ENCODE results near the gene PRMT5.
"Not testable (repeated sequence)": the region's sequence is repeated elsewhere in the genome, so short reads cannot be mapped to it uniquely, and the experiment has no call there.

PRMT5 gene

DNA sequence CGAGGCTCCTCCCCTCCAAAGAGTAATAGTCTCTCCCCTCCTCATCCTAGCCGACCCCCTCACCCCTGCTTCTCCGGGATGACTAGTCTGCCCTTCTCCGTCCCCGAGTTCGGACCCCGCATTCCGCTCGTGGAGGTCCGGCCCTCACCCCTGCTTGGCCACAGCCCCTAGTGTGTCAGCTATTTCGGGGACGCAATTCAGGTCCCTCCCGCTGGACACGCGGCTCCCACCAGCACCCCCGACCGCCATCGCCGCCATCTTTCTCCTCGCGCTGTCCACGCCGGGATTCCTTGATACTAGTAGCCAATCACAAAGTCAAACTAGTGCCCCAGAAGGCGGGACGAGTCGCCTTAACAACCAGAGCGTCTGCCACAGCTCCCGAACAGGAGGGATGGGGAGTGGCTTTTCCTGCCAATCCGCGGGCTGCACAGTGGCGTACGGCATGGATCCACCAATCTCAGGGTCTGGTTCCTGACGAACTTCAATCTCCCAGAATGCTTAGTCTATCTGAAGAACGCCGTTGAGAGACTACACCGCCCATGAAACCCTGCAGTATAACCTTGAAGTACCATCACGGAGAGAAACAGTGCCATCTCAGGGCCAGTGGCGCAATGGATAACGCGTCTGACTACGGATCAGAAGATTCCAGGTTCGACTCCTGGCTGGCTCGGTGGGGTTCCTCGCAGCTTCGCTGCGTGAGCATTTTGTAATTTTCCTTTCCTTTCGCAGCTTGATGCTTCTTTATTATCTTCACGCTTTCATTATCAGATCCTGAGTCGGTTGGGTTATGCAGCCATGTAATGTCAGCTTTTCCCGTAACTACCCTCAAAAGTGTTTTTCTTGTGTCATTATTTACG lies at the start of gene PRMT5:
TSS of gene PRMT5 (minus strand) at position 273 of the 857 bp plus-strand sequence. CDS start at position 258, 15 bp downstream.
- DNase-seq, result peak; percentile 96 to 98

DNA sequence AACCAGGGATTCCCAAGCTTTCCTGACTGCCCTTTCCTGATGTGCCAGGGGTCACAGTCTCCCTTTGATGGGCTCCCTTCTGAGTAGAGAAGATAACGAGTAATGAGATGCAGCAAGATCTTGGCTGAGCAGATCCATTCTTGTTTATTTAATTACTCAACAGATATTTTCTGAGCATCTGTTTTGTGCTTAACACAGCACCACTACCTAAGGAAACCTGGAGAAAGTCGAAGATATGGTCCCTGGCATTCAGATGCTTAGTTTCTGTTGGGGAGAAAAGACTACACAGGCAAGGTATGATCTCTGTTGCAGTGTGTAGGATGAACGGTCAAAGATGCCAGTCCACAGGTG lies 49.3 kb upstream of the PRMT5 start:
- DNase-seq, result no peak

- DNase-seq, result no peak
These were observed 48.7 kb upstream of the PRMT5 start for GRCh38 chr14:22977684-22978486.

DNA sequence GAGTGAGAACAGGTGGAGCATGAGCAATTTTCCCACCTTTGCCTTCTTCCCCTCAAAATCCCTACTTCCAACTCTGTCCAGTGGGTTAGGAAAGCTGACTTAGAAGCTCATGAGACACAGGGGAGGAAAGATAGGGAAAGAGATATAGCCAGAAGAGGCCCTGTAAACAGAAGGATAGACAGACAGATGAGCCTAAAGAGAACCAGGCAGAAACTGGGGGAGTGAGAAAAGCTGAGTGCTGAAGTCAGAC lies 48.2 kb upstream of the PRMT5 start:
- DNase-seq, result no peak

DNA sequence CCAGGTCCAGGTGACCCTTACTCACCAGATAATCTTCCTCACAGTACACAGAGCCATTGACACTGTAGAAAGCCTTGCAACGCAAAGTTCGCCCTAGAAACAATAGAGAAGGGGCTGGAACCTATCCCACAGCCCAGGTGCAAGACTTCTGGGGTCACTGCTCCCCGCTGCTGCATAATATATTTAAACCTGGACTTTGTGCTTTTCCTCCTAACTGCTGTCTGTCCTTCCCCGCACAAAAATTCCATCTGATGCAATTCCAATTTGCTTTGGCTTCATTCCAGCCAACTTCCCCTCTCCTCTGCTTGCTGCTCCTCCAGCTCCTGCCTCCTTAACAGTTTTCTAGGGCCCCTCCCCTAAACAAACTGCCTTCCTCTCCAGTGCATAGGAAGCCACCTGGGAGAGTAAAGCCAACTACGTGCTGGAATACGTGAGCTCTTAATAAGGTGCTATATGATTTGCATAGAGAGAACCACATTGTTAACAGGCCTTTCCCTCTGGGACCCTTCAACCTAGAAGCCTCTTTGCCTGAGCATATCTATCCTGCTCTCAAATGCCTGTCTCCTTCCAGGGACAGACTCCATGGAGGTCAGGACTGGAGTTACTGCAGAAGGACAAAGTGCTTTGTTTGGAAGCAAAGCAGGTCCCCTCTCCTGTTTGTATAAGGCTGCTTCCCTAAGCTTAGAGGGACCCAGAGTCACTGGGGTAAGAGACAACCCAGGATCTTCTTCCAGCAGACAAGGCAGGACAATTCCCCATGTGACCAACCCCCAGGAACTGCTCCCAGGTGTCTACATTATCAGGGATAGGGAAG lies 47.7 kb upstream of the PRMT5 start:
- DNase-seq, result no peak

DNA sequence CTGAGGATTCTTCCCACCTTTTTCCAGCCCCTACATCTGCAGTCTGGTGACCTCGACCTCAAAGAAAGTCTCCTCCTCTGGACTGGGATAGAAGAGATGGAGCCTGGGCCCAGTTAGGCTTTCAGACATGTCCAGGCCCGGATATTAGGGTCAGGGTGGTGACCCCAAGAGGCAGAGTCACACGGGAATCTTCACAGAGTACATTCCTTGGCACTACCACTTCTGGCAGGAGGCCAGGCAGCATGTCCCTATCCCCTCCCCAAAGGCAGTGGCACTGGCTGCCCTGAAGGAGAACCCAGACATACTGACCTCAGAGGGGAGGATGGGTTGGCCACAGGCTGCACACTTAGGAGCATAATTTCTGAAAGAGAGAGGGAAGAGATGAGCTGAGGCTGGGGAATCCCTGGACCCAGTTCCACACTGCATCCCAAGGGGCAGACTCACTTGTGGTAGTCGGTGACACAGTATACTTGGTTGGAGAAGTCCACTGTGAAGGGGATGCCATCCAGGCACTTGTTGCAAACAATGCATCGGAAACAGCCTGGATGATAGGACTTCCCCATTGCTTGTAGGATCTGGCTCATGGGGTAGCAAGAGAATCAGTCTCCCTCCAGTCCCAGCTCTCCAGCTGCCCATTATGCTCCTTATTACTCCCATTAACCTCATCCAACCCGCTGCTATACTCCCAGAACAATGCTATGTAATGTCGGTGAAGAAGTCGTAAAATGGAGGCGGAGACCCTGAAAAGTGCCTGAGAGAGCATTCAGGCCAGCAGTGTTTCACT lies 45.5 kb upstream of the PRMT5 start:
- DNase-seq, result no peak

DNA sequence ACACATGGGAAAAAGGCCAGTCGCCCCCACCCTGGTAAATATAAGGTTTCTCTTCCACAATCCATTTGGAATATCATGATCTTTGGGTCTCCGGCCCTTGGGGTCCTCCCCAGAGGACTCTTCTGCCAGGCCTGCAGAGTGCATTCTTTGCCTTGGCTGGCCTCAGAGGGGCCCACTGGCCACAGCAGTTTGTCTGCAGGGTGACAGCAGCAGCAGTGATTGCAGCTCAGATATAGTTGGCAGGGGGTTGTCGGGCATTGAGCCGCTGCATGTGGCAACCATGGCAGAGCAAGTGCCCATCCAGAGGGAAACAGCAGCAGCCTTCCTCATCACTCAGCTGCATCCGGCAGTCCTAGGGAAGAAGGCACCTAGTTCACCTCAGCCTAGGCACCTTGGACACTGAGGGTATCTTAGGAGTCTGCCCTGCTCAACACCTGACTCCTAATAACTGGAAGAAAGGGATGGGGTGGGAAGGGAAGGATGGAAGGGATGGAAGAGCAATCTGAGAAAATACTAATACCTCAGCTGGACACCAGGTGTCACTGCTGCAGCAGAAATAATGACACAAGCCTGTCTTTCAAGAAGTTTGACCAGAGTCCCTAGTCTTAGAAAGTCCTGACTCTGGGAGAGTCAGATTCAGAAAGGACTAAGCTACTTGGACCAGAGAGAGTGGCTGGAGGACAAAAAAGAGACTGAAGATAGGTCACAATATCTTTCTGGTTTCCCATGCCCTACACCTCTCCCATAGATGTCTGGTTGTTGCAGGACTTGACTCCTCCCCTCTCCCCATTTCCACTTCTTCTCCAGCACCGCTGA lies 44.2 kb upstream of the PRMT5 start:
- DNase-seq, result peak; percentile 44 to 47

DNA sequence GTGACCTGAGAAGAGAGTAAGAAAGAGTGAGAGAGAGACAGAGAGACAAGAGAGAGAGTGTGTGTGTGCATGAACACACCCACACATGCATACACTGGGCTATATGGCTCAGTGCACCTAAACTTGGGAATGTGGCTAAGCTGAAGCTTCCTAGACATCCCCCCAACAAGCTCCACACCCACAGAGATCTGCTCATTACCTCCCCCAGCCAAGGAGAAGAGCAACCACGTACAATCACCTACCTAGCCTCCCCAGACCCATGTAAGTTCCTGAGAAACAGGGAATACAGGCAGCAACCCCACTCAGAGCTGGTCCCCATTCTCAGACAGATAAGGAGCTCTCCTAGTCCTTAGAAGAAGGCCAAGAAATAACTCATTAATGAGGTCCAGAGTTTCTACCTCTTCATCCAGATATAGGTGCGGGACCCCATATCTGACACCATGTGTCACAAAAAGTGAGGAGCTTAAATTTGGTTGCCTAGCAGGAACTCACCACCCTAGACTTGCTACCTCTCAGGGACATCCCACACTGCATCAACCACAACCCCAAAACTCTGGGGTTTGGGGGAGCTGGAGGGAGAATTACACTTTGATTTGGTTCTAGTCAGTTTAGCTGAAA lies 43.2 kb upstream of the PRMT5 start:
- no peak for DNase-seq

GRCh38 chr14:22971152-22971551 lies 42.0 kb upstream of the PRMT5 start:
- no peak for DNase-seq

GRCh38 chr14:22966783-22967269 lies 37.6 kb upstream of the PRMT5 start:
- DNase-seq, result no peak

DNA sequence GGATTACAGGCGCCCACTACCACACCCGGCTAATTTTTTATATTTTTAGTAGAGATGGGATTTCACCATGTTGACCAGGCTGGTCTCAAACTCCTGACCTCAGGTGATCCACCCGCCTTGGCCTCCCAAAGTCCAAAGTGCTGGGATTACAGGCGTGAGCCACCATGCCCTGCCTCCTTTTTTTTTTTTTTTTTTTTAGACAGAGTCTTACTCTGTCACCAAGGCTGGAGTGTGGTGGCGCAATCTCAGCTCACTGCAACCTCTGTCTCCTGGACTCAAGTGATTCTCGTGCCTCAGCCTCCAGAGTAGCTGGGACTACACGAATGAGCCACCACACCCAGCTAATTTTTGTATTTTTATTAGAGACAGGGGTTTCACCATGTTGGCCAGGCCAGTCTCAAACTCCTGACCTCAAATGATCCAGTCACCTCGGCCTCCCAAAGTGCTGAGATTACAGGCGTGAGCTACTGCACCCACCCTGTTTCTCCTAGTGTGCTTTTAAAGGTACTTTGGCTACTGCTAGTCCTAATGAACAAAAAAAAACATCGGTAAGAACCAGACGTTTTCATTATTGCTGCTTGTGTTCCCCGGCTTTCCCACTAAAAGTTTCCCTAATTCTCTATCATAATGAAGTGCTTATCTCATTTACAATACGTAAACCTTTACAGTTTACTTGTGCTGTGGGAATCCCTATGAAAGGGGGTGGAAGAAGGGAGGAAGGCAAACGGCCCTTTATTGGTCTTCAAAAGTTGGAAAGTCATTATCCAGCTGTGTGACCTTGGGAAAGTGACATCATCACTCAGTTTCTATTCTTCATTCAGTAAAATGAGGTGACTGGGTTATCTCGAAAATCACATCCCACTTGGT lies 37.0 kb upstream of the PRMT5 start:
- DNase-seq, result not testable (repeated sequence)

DNA sequence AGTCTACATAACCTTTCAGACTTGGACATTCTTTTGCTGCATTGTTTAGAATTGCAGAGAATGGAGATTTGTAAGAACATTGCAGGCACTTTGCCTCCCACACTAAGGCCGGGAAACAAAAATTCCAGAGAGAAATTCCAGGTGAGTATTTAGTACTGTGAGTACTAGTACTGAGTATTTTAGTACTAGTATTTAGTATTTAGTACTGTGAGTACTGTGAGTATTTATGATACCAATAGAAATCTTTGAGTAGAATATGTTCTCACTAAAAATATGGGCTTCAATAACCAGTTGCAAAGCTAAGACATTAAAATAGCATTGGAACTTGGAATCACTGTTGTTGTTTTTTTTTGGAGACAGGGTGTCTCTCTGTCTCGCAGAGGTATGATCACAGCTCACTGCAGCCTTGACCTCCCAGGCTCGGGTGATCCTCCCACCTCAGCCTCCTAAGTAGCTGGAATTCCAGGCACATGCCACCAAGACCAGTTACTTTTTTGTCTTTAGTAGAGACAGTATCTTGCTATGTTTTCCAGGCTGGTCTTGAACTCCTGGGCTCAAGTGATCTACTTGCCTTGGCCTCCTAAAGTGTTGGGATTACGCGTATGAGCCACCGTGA lies 33.0 kb upstream of the PRMT5 start:
- no peak for DNase-seq

DNA sequence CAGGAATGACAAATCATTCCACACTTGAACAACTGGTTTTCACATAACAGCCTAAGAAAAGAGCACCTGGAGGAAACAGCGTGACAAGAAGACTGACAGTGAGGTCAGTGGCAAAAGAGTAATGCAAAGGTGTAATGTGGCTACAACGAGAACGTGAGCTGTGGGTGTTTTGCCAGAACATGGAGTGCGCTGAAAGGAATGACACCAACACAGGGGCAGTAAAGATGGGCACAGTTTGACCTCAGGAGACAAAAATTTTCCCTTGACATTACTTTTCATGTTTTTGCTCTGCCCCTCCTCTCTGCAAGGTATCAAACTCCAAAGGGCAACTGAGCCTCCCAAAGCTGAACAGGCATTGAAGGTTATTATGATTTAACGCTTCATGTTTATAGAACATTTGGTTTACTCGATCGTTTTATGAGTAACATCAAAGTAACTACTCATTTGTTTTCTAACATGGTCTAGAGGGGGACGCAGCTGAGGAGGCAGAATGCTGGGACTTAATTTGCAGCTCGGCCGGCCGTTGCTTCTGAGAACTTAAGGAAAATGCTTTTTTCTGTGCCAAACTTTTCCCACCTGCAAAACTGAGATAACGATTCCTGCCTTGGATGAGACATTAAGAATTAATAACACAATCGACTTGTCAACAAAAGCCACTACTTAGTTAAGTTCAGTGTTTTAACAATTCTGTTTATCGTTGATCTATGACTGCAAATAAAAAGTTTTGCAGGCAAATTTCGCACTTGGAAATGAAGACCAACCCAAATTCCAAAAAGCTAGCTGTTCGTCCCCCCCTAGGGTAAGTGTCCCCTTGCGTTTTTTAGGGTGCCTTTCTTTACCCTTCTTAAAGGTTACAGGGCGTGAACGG lies 26.8 kb upstream of the PRMT5 start:
- no peak for DNase-seq

- no peak for DNase-seq
These were observed 23.2 kb upstream of the PRMT5 start for GRCh38 chr14:22952418-22952817.

- DNase-seq, result not testable (repeated sequence)
These were observed 22.6 kb upstream of the PRMT5 start for GRCh38 chr14:22951795-22952194.

GRCh38 chr14:22945642-22946041 lies 16.5 kb upstream of the PRMT5 start:
- DNase-seq, result no peak

DNA sequence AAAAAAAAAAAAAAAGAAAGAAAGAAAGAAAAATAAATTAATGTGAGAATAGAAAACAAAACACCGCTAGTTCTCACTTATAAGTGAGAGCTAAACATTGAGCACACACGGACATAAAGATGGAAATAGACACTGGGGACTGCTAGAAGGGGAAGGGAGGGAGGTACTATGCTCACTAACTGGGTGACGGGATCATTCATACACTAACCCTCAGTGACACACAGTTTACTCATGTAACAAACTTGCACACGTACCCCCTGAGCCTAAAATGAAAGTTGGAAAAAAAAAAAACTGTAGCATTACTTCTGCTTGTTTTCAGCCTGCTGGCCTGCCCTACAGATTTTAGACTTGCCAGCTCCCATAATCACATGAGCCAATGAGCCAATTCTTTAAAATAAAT lies 10.5 kb upstream of the PRMT5 start:
- no peak for DNase-seq

DNA sequence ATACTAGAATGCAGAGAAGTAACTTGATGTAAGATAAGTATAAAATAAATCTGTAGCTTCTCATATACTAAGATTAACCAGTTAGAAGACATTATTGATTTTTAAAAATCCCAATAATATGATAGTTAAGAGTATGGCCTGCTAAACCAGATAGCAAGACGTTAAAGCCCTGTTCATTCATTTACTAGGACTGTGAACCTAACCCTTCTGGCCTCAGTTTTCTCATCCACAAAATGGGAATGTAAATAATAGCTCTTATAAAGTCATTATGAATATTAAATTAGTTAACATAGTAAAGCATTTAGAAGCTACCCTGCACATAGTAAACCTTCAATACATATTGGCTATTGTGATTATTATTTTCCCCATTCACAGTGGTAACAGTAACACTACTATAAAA lies 6.0 kb upstream of the PRMT5 start:
- no peak for DNase-seq

- no peak for DNase-seq
These were observed 3.0 kb upstream of the PRMT5 start for GRCh38 chr14:22932146-22932545.

Data from activated CD4-positive, alpha-beta T cell treated with anti-CD3 and anti-CD28 coated beads, Interleukin-2, amount 50 U/mL, for 48 hours (primary cell).